GM12892 (cell line): Measurements from ENCODE around the gene LRFN4.

Experiments
- POLR2A ChIP-seq: IDR thresholded peaks from 2 replicates; pipeline ENCODE4 v1.6.1; 2011; ENCODE audit warnings: low read depth, low read length, control low read depth
- POLR2AphosphoS5 ChIP-seq: IDR thresholded peaks from 2 replicates; pipeline ENCODE4 v1.6.1; 2011; ENCODE audit warnings: low read depth, low read length, control low read depth

DNA sequence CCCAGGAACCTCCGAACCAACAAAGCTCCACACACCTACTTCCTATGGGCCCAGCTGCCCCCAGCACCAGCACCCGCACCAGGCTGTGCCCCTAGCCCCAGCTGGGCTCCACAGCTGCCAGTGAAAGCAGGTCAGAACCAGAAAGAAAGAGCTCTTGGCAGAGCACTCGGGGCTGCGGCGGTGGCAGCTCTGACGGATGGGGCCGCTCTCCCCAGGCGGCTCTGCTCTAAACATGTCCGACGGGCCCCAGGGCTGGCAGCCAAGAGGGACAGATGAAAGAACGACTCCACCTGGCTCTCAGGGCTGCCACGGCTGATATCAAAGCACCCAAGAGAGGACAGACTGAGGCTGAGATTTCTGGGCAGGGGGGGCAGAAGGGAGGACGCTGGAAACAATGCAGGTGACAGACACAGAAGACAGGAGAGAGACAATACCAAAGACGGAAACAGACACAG, 25.7 kb downstream of the LRFN4 start:
- no peak for TF ChIP-seq POLR2A
- no peak for TF ChIP-seq POLR2AphosphoS5
